HG02642 (cell line): ENCODE measurements around the gene ZNF575.

Experiments used
- ATAC-seq: cut with Tn5 transposase; IDR thresholded peaks from one replicate; pipeline ENCODE4 v1.9.1; 2021; ENCODE audit warnings: mild to moderate bottlenecking; ENCODE audit not compliant: unreplicated experiment, poor library complexity

The ZNF575 gene

GRCh38 chr19:43569657-43570056 lies 36.7 kb downstream of the ZNF575 start:
- ATAC-seq: no peak

- ATAC-seq: no peak
Measured at GRCh38 chr19:43570174-43570791, 37.3 kb downstream of the ZNF575 start.

- ATAC-seq: no peak
Measured at GRCh38 chr19:43572171-43572588, 39.2 kb downstream of the ZNF575 start.

GRCh38 chr19:43574424-43575155 lies 41.6 kb downstream of the ZNF575 start:
- ATAC-seq: no peak

- ATAC-seq: peak; percentile 97
Measured at GRCh38 chr19:43575156-43575950, 42.4 kb downstream of the ZNF575 start, which contains the start of the genes PINLYP and XRCC1. Gene PINLYP (plus strand): TSS chr19:43575801. CDS start chr19:43577192, 1,391 bp downstream. Gene XRCC1 (minus strand): TSS chr19:43575527. CDS start chr19:43575458, 69 bp downstream.

GRCh38 chr19:43575955-43576878 lies 43.2 kb downstream of the ZNF575 start:
- no peak for ATAC-seq

- ATAC-seq: no peak
Measured at GRCh38 chr19:43578787-43579186, 45.8 kb downstream of the ZNF575 start.

GRCh38 chr19:43581467-43581866 lies 48.5 kb downstream of the ZNF575 start:
- no peak for ATAC-seq

- no peak for ATAC-seq
Measured at GRCh38 chr19:43582495-43582894, 49.5 kb downstream of the ZNF575 start.

- no peak for ATAC-seq
Measured at GRCh38 chr19:43584484-43584883, 51.5 kb downstream of the ZNF575 start.
